GM18951 (cell line): Measurements from ENCODE around the gene HSPA1A.

Experiments
- POLR2A ChIP-seq: IDR thresholded peaks from 4 replicates; pipeline ENCODE4 v1.6.1; 2011; ENCODE audit warnings: mild to moderate bottlenecking; ENCODE audit not compliant: insufficient read length, insufficient read depth; ENCODE audit errors: extremely low read depth
- in situ Hi-C: fragments of 300-500 bp; cut with MboI; formaldehyde crosslinking; loops from one replicate; pipeline ENCODE4 v1.12.0; 2022; ENCODE audit warnings: low sequenced_read_pairs, mixed read lengths, inconsistent platforms; ENCODE audit not compliant: unreplicated experiment

Gene HSPA1A

DNA sequence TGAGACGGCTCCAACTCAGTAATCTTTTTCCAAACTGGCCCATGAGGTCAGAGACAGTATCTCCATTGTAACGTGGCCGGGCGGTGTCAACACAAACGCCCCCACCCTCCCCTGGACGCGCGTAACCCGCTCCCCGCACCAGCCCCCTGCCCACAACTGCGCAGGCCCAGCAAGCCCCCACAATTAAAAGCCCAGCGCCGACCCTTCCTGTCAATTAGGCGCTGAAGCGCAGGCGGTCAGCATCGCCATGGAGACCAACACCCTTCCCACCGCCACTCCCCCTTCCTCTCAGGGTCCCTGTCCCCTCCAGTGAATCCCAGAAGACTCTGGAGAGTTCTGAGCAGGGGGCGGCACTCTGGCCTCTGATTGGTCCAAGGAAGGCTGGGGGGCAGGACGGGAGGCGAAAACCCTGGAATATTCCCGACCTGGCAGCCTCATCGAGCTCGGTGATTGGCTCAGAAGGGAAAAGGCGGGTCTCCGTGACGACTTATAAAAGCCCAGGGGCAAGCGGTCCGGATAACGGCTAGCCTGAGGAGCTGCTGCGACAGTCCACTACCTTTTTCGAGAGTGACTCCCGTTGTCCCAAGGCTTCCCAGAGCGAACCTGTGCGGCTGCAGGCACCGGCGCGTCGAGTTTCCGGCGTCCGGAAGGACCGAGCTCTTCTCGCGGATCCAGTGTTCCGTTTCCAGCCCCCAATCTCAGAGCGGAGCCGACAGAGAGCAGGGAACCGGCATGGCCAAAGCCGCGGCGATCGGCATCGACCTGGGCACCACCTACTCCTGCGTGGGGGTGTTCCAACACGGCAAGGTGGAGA, at the start of gene HSPA1A, which contains the start of gene HSPA1L:
Gene HSPA1A, plus strand, starts transcription at position 519 of the 814 bp plus-strand sequence. Its CDS starts 214 bp downstream, at position 733.
Gene HSPA1L, minus strand, starts transcription at position 259 of the 814 bp plus-strand sequence. CDS start 3,311 bp downstream, outside the sequence.
- peak; percentile 87 for TF ChIP-seq POLR2A
- in situ Hi-C loops, result no loop called here

- in situ Hi-C loops, result no loop called here
- no peak for TF ChIP-seq POLR2A
These were observed 49.8 kb upstream of the HSPA1A start for GRCh38 chr6:31765559-31765909.

DNA sequence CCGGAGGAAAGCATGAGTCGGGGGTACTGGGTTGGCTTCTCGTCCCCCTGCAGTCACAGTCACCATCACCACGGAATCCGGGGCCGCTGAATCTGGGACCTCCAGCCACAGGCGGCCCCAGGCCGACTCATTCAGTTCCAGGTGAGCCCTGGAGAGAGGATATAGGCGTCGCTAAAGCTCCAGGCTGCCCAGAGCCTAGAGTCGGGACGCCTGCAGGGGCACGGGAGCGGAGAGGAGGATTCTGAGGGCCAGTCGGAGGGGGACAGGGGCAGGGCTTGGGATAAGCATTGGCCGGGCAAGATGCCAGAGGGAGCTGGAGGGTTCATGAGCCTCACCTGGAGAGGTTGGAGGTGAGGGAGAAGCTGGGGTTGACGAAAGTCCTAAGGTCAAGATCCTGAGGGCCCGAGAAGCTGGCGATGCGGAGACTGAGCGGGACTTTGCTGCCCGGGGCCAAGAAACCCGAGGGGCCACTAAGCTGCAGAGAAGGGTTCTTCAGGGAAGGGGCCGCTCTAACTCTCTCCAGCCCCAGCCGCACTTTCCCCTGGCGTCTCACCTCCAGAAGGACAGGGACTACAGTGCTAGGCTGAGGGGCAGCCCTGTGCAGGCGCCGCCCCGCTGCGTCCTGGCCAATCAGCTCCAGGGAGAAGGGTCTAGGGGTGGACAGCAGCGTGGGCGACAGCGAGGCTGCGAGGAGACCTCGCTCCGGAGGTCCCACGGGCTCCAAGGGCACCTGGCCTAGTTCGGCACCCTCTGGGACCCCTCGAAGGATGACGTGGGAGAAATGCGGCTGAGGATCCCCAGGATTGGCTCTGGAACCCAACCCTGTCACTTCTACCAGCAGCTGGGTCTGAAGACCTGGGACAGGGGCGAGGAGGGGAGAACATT, 49.2 kb upstream of the HSPA1A start:
- TF ChIP-seq POLR2A, result no peak
- in situ Hi-C loops, result no loop called here

DNA sequence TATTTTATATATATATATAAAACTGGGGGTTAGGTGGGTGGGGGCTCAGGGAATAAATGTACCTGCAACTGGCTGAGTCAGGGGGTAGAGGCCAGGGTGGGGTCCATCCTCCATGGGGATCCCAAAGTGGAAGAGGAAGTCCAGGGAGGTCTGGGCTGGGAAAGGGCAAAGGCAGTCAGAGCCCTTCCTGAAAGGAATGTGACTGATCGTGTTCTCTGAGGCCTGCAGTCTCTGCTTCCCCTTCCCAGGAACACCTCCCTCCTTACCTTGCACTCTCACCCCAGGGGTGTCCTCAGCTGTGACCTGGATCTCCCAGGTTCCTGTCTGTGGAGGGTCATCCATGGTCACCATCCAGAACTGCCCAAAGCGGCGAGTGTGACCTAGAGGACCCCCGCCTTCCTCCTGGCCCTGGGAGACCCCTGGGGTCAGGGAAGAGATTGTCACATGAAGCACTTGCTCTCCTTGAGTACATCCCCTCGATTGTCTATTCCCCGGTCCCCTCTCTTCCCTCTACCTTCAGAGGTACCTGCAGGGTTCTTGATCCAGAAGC, 48.2 kb upstream of the HSPA1A start:
- in situ Hi-C loops, result no loop called here
- TF ChIP-seq POLR2A, result no peak

- no peak for TF ChIP-seq POLR2A
These were observed 46.7 kb upstream of the HSPA1A start for GRCh38 chr6:31768363-31769257.

GRCh38 chr6:31769684-31770371, 45.5 kb upstream of the HSPA1A start:
- TF ChIP-seq POLR2A, result no peak
- in situ Hi-C loops, result no loop called here

More at GRCh38 chr6:31768363-31769257, 46.7 kb upstream of the HSPA1A start:
- in situ Hi-C loops, result no loop called here

DNA sequence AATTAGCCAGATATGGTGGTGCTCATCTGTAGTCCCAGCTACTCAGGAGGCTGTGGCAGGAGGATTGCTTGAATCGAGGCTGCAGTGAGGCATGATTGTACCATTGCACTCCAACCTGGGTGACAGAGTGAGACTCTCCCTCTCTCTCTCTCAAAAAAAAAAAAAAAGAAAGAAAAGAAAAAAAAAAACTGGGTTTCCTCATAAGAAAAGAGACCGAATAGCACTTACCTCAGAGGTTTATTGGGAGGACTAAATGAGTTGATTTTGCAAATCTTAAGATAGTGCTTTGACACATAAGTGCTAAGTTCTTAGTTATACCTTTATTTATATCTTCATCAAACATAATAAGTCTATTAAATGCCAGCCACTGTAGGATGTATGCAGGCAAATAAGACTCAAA, 44.5 kb upstream of the HSPA1A start:
- in situ Hi-C loops, result no loop called here
- no peak for TF ChIP-seq POLR2A

DNA sequence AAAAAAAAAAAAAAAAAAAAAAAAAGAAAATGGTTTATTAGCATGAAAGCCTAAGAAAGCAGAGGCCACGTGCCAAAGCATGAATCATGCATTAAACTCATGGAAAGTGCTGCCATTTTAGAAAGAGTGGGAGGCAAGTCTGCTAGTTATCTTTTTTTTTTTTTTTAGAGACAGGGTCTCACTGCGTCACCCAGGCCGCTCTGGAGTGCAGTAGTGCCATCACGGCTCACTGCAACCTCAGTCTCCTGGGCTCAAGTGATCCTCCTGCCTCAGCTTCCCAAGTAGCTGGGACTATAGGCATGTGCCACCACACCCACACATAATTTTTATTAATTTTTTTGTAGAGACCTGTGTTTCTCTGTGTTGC, 43.4 kb upstream of the HSPA1A start:
- in situ Hi-C loops, result no loop called here
- no peak for TF ChIP-seq POLR2A

DNA sequence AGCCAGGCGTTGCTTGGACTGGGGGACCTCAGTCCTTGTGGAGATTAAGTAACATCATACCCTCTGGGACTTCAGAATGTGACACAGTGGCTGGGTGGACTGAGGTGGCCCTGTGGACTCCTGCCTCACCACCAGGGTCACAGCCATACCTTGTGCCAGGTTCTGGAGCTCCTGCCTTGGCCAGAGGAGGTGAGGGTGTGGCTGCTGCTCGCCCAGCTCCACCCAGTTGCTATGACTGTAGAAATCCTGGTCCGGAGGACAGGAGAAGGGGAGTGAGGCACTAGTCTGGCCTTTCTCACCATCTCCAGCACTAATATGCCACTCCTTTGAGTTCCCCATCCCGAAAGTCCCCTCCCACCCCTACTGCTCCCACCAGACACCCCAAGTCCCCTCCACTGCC, 40.2 kb upstream of the HSPA1A start:
- in situ Hi-C loops, result no loop called here
- no peak for TF ChIP-seq POLR2A

DNA sequence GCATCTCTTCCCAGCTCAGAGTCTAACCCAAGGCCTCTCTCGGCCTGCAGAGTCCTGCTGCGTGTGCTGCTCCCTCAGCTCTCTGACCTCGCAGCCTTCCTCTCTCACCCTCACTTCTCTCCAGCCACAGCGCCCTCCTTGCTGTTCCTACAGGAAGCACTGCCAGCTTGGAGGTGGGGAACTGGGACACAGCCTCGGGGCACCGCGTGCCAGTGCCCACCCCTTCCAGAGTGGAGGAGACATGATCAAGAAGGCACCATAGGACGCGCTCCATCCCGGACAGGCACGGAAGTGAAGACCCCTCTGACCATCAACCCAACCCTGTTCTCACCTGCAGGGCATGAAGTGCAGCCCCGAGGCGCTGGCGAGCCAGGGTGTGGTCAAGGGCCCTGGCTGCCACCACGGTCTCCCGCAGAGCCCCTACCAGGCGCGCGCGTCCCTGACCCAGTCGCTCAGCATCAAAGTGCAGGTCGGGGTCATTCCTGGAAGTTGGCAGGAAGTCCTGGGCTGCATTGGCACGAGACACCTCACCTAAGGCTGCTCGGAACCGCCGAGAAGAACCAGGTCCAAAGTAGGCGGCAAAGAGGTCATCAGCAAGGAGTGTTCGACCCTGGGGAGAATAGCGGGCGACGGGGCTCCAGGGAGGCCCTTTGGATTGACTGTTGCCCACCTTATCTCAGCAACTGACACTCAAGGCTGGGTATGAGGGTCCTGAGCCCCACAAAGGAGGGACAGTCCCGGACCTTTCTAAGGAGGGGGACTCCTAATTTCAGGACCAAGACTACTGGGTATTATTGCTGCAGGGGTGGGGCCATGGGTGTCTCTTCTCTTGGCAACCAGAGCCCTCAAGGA, 39.5 kb upstream of the HSPA1A start:
- no peak for TF ChIP-seq POLR2A
- in situ Hi-C loops, result no loop called here

GRCh38 chr6:31776485-31776988, 38.8 kb upstream of the HSPA1A start:
- in situ Hi-C loops, result no loop called here
- no peak for TF ChIP-seq POLR2A

- TF ChIP-seq POLR2A, result peak; percentile 21
- in situ Hi-C loops, result no loop called here
These were observed 38.2 kb upstream of the HSPA1A start, which contains the start of gene VWA7 for GRCh38 chr6:31776989-31777666. VWA7 (minus strand) TSS chr6:31777328; CDS start chr6:31776779, 549 bp downstream.
